ENCODE results near the gene MEG3. TPM values are rescaled to one million over a fixed set of nuclear protein-coding genes. Genes with fewer than 3 reads are reported as not detected.

Gene MEG3
- total RNA-seq, 1 experiment from 2014 or later = 62.4 TPM

- ATAC-seq (no peak), DNase-seq (ENCODE audit: low read depth, low spot score) (no peak)
- Histone ChIP-seq H3K4me1 (ENCODE audit: control insufficient read depth, insufficient read depth, low read length) (peaks cover 4% of the 10 kb centered on the region; the same call in 1 of the 2 replicates), H3K27ac (ENCODE audit: low read length) (no peak overlapping the region), H3K4me3 (ENCODE audit: low read depth in 2 of 2, low read length in 2 of 2) (no peak overlapping the region), H3K27me3 (ENCODE audit: control insufficient read depth, insufficient read depth, low read length) (no peaks in the 10 kb centered on the region), H3K36me3 (ENCODE audit: control insufficient read depth, insufficient read depth, low read length) (no peaks in the 10 kb centered on the region), H3K9me3 (ENCODE audit: control insufficient read depth, insufficient read depth, low read depth, low read length) (no peaks in the 10 kb centered on the region)
- POLR2A ChIA-PET = no interaction called here
- in situ Hi-C loops (cut with HindIII; ENCODE audit: low pct_unique_long_range_greater_than_20kb, low sequenced_read_pairs) (no loop called here), intact Hi-C loops (cut with micrococcal nuclease; ENCODE audit: unreplicated experiment) (no loop called here)
- no TSS peak for BruUV-seq (replicated peaks)
- TF ChIP-seq, protein P1, sequence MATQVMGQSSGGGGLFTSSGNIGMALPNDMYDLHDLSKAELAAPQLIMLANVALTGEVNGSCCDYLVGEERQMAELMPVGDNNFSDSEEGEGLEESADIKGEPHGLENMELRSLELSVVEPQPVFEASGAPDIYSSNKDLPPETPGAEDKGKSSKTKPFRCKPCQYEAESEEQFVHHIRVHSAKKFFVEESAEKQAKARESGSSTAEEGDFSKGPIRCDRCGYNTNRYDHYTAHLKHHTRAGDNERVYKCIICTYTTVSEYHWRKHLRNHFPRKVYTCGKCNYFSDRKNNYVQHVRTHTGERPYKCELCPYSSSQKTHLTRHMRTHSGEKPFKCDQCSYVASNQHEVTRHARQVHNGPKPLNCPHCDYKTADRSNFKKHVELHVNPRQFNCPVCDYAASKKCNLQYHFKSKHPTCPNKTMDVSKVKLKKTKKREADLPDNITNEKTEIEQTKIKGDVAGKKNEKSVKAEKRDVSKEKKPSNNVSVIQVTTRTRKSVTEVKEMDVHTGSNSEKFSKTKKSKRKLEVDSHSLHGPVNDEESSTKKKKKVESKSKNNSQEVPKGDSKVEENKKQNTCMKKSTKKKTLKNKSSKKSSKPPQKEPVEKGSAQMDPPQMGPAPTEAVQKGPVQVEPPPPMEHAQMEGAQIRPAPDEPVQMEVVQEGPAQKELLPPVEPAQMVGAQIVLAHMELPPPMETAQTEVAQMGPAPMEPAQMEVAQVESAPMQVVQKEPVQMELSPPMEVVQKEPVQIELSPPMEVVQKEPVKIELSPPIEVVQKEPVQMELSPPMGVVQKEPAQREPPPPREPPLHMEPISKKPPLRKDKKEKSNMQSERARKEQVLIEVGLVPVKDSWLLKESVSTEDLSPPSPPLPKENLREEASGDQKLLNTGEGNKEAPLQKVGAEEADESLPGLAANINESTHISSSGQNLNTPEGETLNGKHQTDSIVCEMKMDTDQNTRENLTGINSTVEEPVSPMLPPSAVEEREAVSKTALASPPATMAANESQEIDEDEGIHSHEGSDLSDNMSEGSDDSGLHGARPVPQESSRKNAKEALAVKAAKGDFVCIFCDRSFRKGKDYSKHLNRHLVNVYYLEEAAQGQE (IDR thresholded peaks at IDR 0.05; ENCODE audit: insufficient read depth in 1 of 2, low read depth in 2 of 2, low read length in 1 of 2) = no peak
- no peak for TF ChIP-seq POLR2AphosphoS5 (IDR thresholded peaks at IDR 0.05; ENCODE audit: low read depth, low read length)
- TF ChIP-seq SIN3A (IDR thresholded peaks at IDR 0.05; ENCODE audit: borderline replicate concordance, insufficient read depth, low read depth, low read length) = no peak
- no peak for TF ChIP-seq TCF7L2 (IDR thresholded peaks at IDR 0.05; ENCODE audit: low read depth, low read length)
- TF ChIP-seq, protein P2, sequence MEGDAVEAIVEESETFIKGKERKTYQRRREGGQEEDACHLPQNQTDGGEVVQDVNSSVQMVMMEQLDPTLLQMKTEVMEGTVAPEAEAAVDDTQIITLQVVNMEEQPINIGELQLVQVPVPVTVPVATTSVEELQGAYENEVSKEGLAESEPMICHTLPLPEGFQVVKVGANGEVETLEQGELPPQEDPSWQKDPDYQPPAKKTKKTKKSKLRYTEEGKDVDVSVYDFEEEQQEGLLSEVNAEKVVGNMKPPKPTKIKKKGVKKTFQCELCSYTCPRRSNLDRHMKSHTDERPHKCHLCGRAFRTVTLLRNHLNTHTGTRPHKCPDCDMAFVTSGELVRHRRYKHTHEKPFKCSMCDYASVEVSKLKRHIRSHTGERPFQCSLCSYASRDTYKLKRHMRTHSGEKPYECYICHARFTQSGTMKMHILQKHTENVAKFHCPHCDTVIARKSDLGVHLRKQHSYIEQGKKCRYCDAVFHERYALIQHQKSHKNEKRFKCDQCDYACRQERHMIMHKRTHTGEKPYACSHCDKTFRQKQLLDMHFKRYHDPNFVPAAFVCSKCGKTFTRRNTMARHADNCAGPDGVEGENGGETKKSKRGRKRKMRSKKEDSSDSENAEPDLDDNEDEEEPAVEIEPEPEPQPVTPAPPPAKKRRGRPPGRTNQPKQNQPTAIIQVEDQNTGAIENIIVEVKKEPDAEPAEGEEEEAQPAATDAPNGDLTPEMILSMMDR (IDR thresholded peaks at IDR 0.05) = no peak
- CTCF ChIA-PET = no interaction called here
These were observed 6.5 kb downstream of the MEG3 start for GRCh38 chr14:100832311-100832960.

- TF ChIP-seq, protein P2 (IDR thresholded peaks at IDR 0.05) = no peak
- TF ChIP-seq, protein P1 (IDR thresholded peaks at IDR 0.05; ENCODE audit: insufficient read depth in 1 of 2, low read depth in 2 of 2, low read length in 1 of 2) = no peak
- no peak; the same call in 1 of the 2 replicates for TF ChIP-seq POLR2AphosphoS5 (IDR thresholded peaks at IDR 0.05; ENCODE audit: low read depth, low read length)
- no peak for TF ChIP-seq SIN3A (IDR thresholded peaks at IDR 0.05; ENCODE audit: borderline replicate concordance, insufficient read depth, low read depth, low read length)
- no peak for TF ChIP-seq TCF7L2 (IDR thresholded peaks at IDR 0.05; ENCODE audit: low read depth, low read length)
- CTCF ChIA-PET = no interaction called here
These were observed 8.3 kb downstream of the MEG3 start for GRCh38 chr14:100834082-100834793.

More at GRCh38 chr14:100834082-100834793, 8.3 kb downstream of the MEG3 start:
- in situ Hi-C loops (cut with HindIII; ENCODE audit: low pct_unique_long_range_greater_than_20kb, low sequenced_read_pairs) (no loop called here), intact Hi-C loops (cut with micrococcal nuclease; ENCODE audit: unreplicated experiment) (no loop called here)
- POLR2A ChIA-PET = no interaction called here
- no TSS peak for BruUV-seq (replicated peaks)
- DNase-seq (ENCODE audit: low read depth, low spot score) (no peak), ATAC-seq (no peak)
- H3K36me3 ChIP-seq (ENCODE audit: control insufficient read depth, insufficient read depth, low read length) = no peaks in the 10 kb centered on the region
- no peak overlapping the region for H3K4me3 ChIP-seq (ENCODE audit: low read depth in 2 of 2, low read length in 2 of 2)
- H3K27ac ChIP-seq (ENCODE audit: low read length) = no peak overlapping the region
- no peaks in the 10 kb centered on the region for H3K9me3 ChIP-seq (ENCODE audit: control insufficient read depth, insufficient read depth, low read depth, low read length)
- H3K27me3 ChIP-seq (ENCODE audit: control insufficient read depth, insufficient read depth, low read length) = no peaks in the 10 kb centered on the region
- peaks cover 4% of the 10 kb centered on the region; the same call in 1 of the 2 replicates for H3K4me1 ChIP-seq (ENCODE audit: control insufficient read depth, insufficient read depth, low read length)

Measured in Panc1 (cell line).